WI38 (cell line): ENCODE data around the gene ADH1A.

Source experiments
- H3K4me3 ChIP-seq: 2 replicates; pipeline ENCODE4 v1.5.1; 2011; ENCODE audit warnings: low read depth, mild to moderate bottlenecking, control low read depth, low read length
- CTCF ChIP-seq: IDR thresholded peaks from 2 replicates; pipeline ENCODE4 v1.5.1; 2012; ENCODE audit warnings: low read depth, mild to moderate bottlenecking, control low read depth, low read length

ADH1A gene

GRCh38 chr4:99310389-99310788, 19.6 kb upstream of the ADH1A start:
- TF ChIP-seq CTCF: no peak
- no peak overlapping the region for H3K4me3 ChIP-seq

GRCh38 chr4:99305638-99306400, 15.0 kb upstream of the ADH1A start:
- H3K4me3 ChIP-seq: no peak overlapping the region
- TF ChIP-seq CTCF: no peak

- H3K4me3 ChIP-seq: no peak overlapping the region
- no peak for TF ChIP-seq CTCF
These were observed 10.8 kb upstream of the ADH1A start for GRCh38 chr4:99301376-99302164.

GRCh38 chr4:99300934-99301333, 10.1 kb upstream of the ADH1A start:
- no peak overlapping the region for H3K4me3 ChIP-seq
- TF ChIP-seq CTCF: no peak

GRCh38 chr4:99293357-99293756, 2.6 kb upstream of the ADH1A start:
- no peak for TF ChIP-seq CTCF

GRCh38 chr4:99285387-99285786, 5.4 kb downstream of the ADH1A start:
- TF ChIP-seq CTCF: no peak
- H3K4me3 ChIP-seq: no peak overlapping the region

More at GRCh38 chr4:99293357-99293756, 2.6 kb upstream of the ADH1A start:
- no peak overlapping the region for H3K4me3 ChIP-seq

GRCh38 chr4:99282731-99283130, 8.1 kb downstream of the ADH1A start:
- no peak for TF ChIP-seq CTCF

More at GRCh38 chr4:99282731-99283130, 8.1 kb downstream of the ADH1A start:
- H3K4me3 ChIP-seq: no peak overlapping the region
